PC-9 (cell line): ENCODE data around the gene TICAM2. TPM values are rescaled to one million over a fixed set of nuclear protein-coding genes. Genes with fewer than 3 reads are reported as not detected.
A peak's percentile ranks its signal among the peaks of the same experiment; 100 is the strongest.

ENCODE experiments used
- BruUV-seq: library from RNA; stranded (reverse); fragments of 400-500 nt; replicated peaks from 2 replicates; lab custom pipeline; 2021; lab: Mats Ljungman, UMichigan
- CTCF ChIA-PET: fragments of 300-600 bp; sonication (Branson Sonifier 250); formaldehyde crosslinking; loops from one replicate; lab custom pipeline; 2022; ENCODE audit warnings: antibody characterized with exemption; lab: Charles Lee
- POLR2A ChIA-PET: fragments of 300-600 bp; sonication (Branson Sonifier 250); formaldehyde crosslinking; loops from one replicate; lab custom pipeline; 2022; ENCODE audit warnings: antibody characterized with exemption; ENCODE audit not compliant: unreplicated experiment; lab: Charles Lee
- DNase-seq, 2 experiments: peaks; one replicate each; pipeline versions ENCODE4 v3.0.0 to v3.0.0-alpha.2; 2015 to 2022; ENCODE audit warnings: mixed read lengths in 1 of 2
- H2AFZ ChIP-seq: fragments of 200-600 bp; sonication (generic); 2 replicates; pipeline ENCODE4 v1.8.1; 2017; ENCODE audit warnings: antibody characterized with exemption
- H3F3A ChIP-seq: fragments of 200-600 bp; sonication (generic); 2 replicates; pipeline ENCODE4 v1.8.1; 2017; ENCODE audit warnings: antibody characterized with exemption, mild to moderate bottlenecking, low read depth; ENCODE audit not compliant: insufficient read depth
- H3K27ac ChIP-seq: fragments of 200-600 bp; sonication (generic); 2 replicates; pipeline ENCODE4 v1.6.1; 2016; ENCODE audit warnings: mixed run types
- H3K27me3 ChIP-seq: fragments of 200-600 bp; sonication (generic); 2 replicates; pipeline ENCODE4 v1.6.1; 2016; ENCODE audit warnings: low read depth, mixed run types; ENCODE audit not compliant: insufficient read depth
- H3K36me3 ChIP-seq: fragments of 200-600 bp; sonication (generic); 2 replicates; pipeline ENCODE4 v1.6.1; 2016; ENCODE audit warnings: low read depth, mixed run types
- H3K4me1 ChIP-seq: fragments of 200-600 bp; sonication (generic); replicated peaks from 2 replicates; pipeline ENCODE4 v1.6.1; 2016; ENCODE audit warnings: mixed run types; ENCODE audit not compliant: insufficient read depth
- H3K4me2 ChIP-seq: fragments of 200-600 bp; sonication (generic); 2 replicates; pipeline ENCODE4 v1.6.1; 2017; ENCODE audit warnings: mixed run types
- H3K4me3 ChIP-seq: fragments of 200-600 bp; sonication (generic); 2 replicates; pipeline ENCODE4 v1.6.1; 2016; ENCODE audit warnings: mixed run types
- H3K79me2 ChIP-seq: fragments of 200-600 bp; sonication (generic); 2 replicates; pipeline ENCODE4 v1.6.1; 2017; ENCODE audit warnings: low read depth, mixed run types
- H3K9me2 ChIP-seq: fragments of 200-600 bp; sonication (generic); 2 replicates; pipeline ENCODE4 v1.8.1; 2017; ENCODE audit warnings: mild to moderate bottlenecking; ENCODE audit not compliant: insufficient read depth
- H3K9me3 ChIP-seq: fragments of 200-600 bp; sonication (generic); 2 replicates; pipeline ENCODE4 v1.8.1; 2016; ENCODE audit warnings: low read depth; ENCODE audit not compliant: insufficient read depth
- H4K20me1 ChIP-seq: fragments of 200-600 bp; sonication (generic); 2 replicates; pipeline ENCODE4 v1.8.1; 2017; ENCODE audit not compliant: insufficient read depth
- EZH2 ChIP-seq: fragments of 200-600 bp; sonication (generic); IDR thresholded peaks from 2 replicates; pipeline ENCODE4 v1.8.0; 2017; ENCODE audit warnings: antibody characterized with exemption, low read depth
- intact Hi-C: fragments of 100-400 bp; cut with micrococcal nuclease; formaldehyde crosslinking; loops from one replicate; pipeline ENCODE4 v1.10.0; 2022; ENCODE audit not compliant: unreplicated experiment
- total RNA-seq: library from RNA; stranded (reverse); gene quantifications from 2 replicates; pipeline ENCODE4 v1.2.3, GENCODE V29; 2021
- TF ChIP-seq, protein P1 (sequence below): fragments of 200-600 bp; sonication (generic); conservative IDR thresholded peaks from 2 replicates; pipeline ENCODE4 v1.6.1; 2017; ENCODE audit warnings: mixed run types, antibody characterized with exemption, mild to moderate bottlenecking, moderate library complexity

The TICAM2 gene
- total RNA-seq, 1 experiment from 2014 or later = 1.8 TPM

DNA sequence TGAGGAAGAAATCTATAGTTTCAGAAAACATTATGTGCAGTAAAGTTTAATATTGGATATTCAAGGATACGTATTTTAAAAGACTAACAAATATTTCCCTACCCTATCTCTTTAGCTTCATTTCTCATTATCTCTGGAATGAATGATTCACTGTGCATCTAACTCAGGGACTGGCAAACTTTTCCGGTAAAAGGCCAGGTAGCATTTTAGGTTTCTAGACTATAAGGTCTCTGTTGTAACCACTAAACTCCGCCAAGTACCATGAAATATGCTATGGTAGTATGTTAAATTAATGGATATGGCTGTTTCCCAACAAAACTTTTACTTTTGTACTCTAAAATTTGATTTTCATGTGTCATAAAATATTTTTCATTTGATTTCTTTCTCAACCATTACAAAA lies 70.9 kb downstream of the TICAM2 start:
- DNase-seq = no peak
- H3K4me3 ChIP-seq = no peak overlapping the region
- H3K27ac ChIP-seq = peak overlapping the region; percentile 69
- POLR2A ChIA-PET = interaction anchor here (0.6 kb wide), 1 partner anchor 108 kb away, joined by 6 read pairs; no protein-coding TSS in a partner anchor
- peaks cover 83% of the 10 kb centered on the region for H3K36me3 ChIP-seq
- H3K9me2 ChIP-seq = no peaks in the 10 kb centered on the region
- no peaks in the 10 kb centered on the region for H3K27me3 ChIP-seq
- H2AFZ ChIP-seq = no peak overlapping the region
- H3K9me3 ChIP-seq = peaks cover 7% of the 10 kb centered on the region; the same call in 1 of the 2 replicates
- H3K79me2 ChIP-seq = peaks cover 99% of the 10 kb centered on the region
- peaks cover 23% of the 10 kb centered on the region for H3F3A ChIP-seq
- no TSS peak for BruUV-seq
- TF ChIP-seq, protein P1, sequence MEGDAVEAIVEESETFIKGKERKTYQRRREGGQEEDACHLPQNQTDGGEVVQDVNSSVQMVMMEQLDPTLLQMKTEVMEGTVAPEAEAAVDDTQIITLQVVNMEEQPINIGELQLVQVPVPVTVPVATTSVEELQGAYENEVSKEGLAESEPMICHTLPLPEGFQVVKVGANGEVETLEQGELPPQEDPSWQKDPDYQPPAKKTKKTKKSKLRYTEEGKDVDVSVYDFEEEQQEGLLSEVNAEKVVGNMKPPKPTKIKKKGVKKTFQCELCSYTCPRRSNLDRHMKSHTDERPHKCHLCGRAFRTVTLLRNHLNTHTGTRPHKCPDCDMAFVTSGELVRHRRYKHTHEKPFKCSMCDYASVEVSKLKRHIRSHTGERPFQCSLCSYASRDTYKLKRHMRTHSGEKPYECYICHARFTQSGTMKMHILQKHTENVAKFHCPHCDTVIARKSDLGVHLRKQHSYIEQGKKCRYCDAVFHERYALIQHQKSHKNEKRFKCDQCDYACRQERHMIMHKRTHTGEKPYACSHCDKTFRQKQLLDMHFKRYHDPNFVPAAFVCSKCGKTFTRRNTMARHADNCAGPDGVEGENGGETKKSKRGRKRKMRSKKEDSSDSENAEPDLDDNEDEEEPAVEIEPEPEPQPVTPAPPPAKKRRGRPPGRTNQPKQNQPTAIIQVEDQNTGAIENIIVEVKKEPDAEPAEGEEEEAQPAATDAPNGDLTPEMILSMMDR = no peak
- H4K20me1 ChIP-seq = no peaks in the 10 kb centered on the region; the same call in 1 of the 2 replicates
- peak overlapping the region; percentile 30; the same call in 1 of the 2 replicates for H3K4me2 ChIP-seq
- CTCF ChIA-PET = no interaction called here
- intact Hi-C loops = no loop called here
- peaks cover 44% of the 10 kb centered on the region for H3K4me1 ChIP-seq

DNA sequence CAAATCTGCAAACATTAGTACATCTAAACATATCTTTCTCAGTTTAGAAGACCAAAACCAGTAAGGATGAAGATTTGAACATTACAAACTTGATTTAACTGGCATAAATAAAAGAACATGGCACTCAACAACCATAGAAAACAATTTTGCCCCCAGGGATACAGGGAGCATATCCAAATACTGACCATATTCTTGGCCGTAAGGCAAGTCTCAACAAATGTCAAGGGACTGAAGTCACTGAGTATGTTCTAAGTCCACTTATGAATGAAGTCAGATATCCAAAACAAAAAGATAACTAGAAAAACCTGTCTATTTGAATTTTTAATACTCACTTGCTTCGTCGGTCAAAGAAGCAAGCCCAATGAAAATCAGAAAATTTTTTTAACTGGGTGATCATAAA lies 71.9 kb downstream of the TICAM2 start:
- H3K36me3 ChIP-seq = peaks cover 75% of the 10 kb centered on the region
- no peak for DNase-seq
- H3K4me1 ChIP-seq = peaks cover 43% of the 10 kb centered on the region
- H3K9me2 ChIP-seq = no peaks in the 10 kb centered on the region
- no peak overlapping the region for H3K4me2 ChIP-seq
- H3K79me2 ChIP-seq = peaks cover 99% of the 10 kb centered on the region
- no TSS peak for BruUV-seq
- ChIA-PET POLR2A (interaction anchor here (0.6 kb wide), 1 partner anchor 15 kb away, joined by 7 read pairs; no protein-coding TSS in a partner anchor), CTCF (no interaction called here)
- intact Hi-C loops = no loop called here
- no peak overlapping the region for H2AFZ ChIP-seq
- no peak for TF ChIP-seq EZH2
- TF ChIP-seq, protein P1 = no peak
- H4K20me1 ChIP-seq = no peaks in the 10 kb centered on the region; the same call in 1 of the 2 replicates
- H3F3A ChIP-seq = peaks cover 23% of the 10 kb centered on the region
- no peak overlapping the region for H3K4me3 ChIP-seq
- H3K9me3 ChIP-seq = peaks cover 5% of the 10 kb centered on the region; the same call in 1 of the 2 replicates
- no peak overlapping the region for H3K27ac ChIP-seq
- no peaks in the 10 kb centered on the region for H3K27me3 ChIP-seq

Other genes with a start within 250 kb of the TICAM2 start
- gene FEM1C, start 57.7 kb downstream of the TICAM2 start, total RNA-seq = 11.3 and 15.9 TPM in 2 replicates
- 70.7 and 78.9 TPM in 2 replicates for gene TMED7, start 23.6 kb upstream of the TICAM2 start, total RNA-seq
- not detected in 2 replicates for gene CDO1, start 214.2 kb upstream of the TICAM2 start, total RNA-seq
- 39.8 and 48.7 TPM in 2 replicates for gene ATG12, start 239.1 kb upstream of the TICAM2 start, total RNA-seq
- gene AP3S1, start 239.5 kb upstream of the TICAM2 start, total RNA-seq = 38.8 and 49.1 TPM in 2 replicates